Measurements from ENCODE around the gene SLC45A1.
"Not testable (repeated sequence)": the region's sequence is repeated elsewhere in the genome, so short reads cannot be mapped to it uniquely, and the experiment has no call there.

Gene SLC45A1

GRCh38 chr1:8317647-8318381 is at the start of gene SLC45A1:
SLC45A1 (plus strand) TSS chr1:8318114; CDS start chr1:8324330, 6,216 bp downstream.
- DNase-seq (ENCODE audit: low read depth, low spot score), result no peak

- no peak for DNase-seq (ENCODE audit: low read depth, low spot score)
These were observed 44.9 kb upstream of the SLC45A1 start for GRCh38 chr1:8273036-8273435.

- DNase-seq (ENCODE audit: low read depth, low spot score), result no peak
These were observed 43.6 kb upstream of the SLC45A1 start for GRCh38 chr1:8274352-8274751.

- no peak for DNase-seq (ENCODE audit: low read depth, low spot score)
These were observed 41.6 kb upstream of the SLC45A1 start for GRCh38 chr1:8276173-8276914.

- DNase-seq (ENCODE audit: low read depth, low spot score), result no peak
These were observed 41.0 kb upstream of the SLC45A1 start for GRCh38 chr1:8276932-8277331.

GRCh38 chr1:8278677-8279076 is 39.2 kb upstream of the SLC45A1 start:
- DNase-seq (ENCODE audit: low read depth, low spot score), result not testable (repeated sequence)

GRCh38 chr1:8281843-8282509 is 35.9 kb upstream of the SLC45A1 start:
- DNase-seq (ENCODE audit: low read depth, low spot score), result no peak

- no peak for DNase-seq (ENCODE audit: low read depth, low spot score)
These were observed 34.6 kb upstream of the SLC45A1 start for GRCh38 chr1:8283058-8283884.

- no peak for DNase-seq (ENCODE audit: low read depth, low spot score)
These were observed 33.8 kb upstream of the SLC45A1 start for GRCh38 chr1:8284127-8284526.

GRCh38 chr1:8285103-8285502 is 32.8 kb upstream of the SLC45A1 start:
- DNase-seq (ENCODE audit: low read depth, low spot score), result no peak

GRCh38 chr1:8285965-8286364 is 31.9 kb upstream of the SLC45A1 start:
- DNase-seq (ENCODE audit: low read depth, low spot score), result no peak

- DNase-seq (ENCODE audit: low read depth, low spot score), result no peak
These were observed 24.8 kb upstream of the SLC45A1 start for GRCh38 chr1:8293118-8293517.

GRCh38 chr1:8293641-8294169 is 24.2 kb upstream of the SLC45A1 start:
- no peak for DNase-seq (ENCODE audit: low read depth, low spot score)

- DNase-seq (ENCODE audit: low read depth, low spot score), result no peak
These were observed 23.7 kb upstream of the SLC45A1 start for GRCh38 chr1:8294170-8294697.

- DNase-seq (ENCODE audit: low read depth, low spot score), result no peak
These were observed 20.7 kb upstream of the SLC45A1 start for GRCh38 chr1:8297245-8297644.

- DNase-seq (ENCODE audit: low read depth, low spot score), result no peak
These were observed 18.0 kb upstream of the SLC45A1 start for GRCh38 chr1:8299963-8300362.

- no peak for DNase-seq (ENCODE audit: low read depth, low spot score)
These were observed 15.6 kb upstream of the SLC45A1 start for GRCh38 chr1:8302081-8302956.

- DNase-seq (ENCODE audit: low read depth, low spot score), result no peak
These were observed 14.8 kb upstream of the SLC45A1 start for GRCh38 chr1:8303141-8303540.

GRCh38 chr1:8303876-8304275 is 14.0 kb upstream of the SLC45A1 start:
- DNase-seq (ENCODE audit: low read depth, low spot score), result no peak

GRCh38 chr1:8307628-8308027 is 10.3 kb upstream of the SLC45A1 start:
- no peak for DNase-seq (ENCODE audit: low read depth, low spot score)

All from smooth muscle cell of the brain vasculature (primary cell).